HCT116 (cell line): ENCODE measurements around the gene SLC30A4.

ENCODE experiments used
- CTCF ChIP-seq, 3 experiments: fragments of 200-600 bp in 1 of 3; sonication (generic) in 1 of 3; IDR thresholded peaks in 2 of 3; conservative IDR thresholded peaks in 1 of 3; 2 replicates each; pipeline ENCODE4 v1.5.1; 2012 to 2017; ENCODE audit warnings: low read depth in 2 of 3, low read length in 2 of 3, antibody characterized with exemption in 1 of 3, borderline replicate concordance in 1 of 3, control low read depth in 1 of 3, mild to moderate bottlenecking in 1 of 3, mixed read lengths in 1 of 3, mixed run types in 1 of 3, moderate library complexity in 1 of 3; ENCODE audit not compliant: insufficient read depth in 1 of 3
- EZH2 ChIP-seq: fragments of 200-600 bp; sonication (generic); IDR thresholded peaks from 2 replicates; pipeline ENCODE4 v1.6.1; 2017; ENCODE audit warnings: antibody characterized with exemption, mixed run types
- POLR2A ChIP-seq: IDR thresholded peaks from 2 replicates; pipeline ENCODE4 v1.7.0; 2011; ENCODE audit warnings: borderline replicate concordance; ENCODE audit not compliant: insufficient read depth, insufficient read length; ENCODE audit errors: extremely low read depth
- POLR2AphosphoS5 ChIP-seq: IDR thresholded peaks from 2 replicates; pipeline ENCODE4 v1.6.1; 2011; ENCODE audit warnings: mild to moderate bottlenecking, low read depth, low read length, moderate library complexity
- REST ChIP-seq: IDR thresholded peaks from 2 replicates; pipeline ENCODE4 v1.6.1; 2012; ENCODE audit warnings: low read depth
- SIN3A ChIP-seq: IDR thresholded peaks from 2 replicates; pipeline ENCODE4 v1.6.1; 2012; ENCODE audit warnings: low read depth
- SP1 ChIP-seq: IDR thresholded peaks from 2 replicates; pipeline ENCODE4 v1.6.1; 2012; ENCODE audit warnings: low read depth

GRCh38 chr15:45471151-45471550 lies 51.4 kb downstream of the SLC30A4 start:
- no peak for TF ChIP-seq EZH2
- no peak for TF ChIP-seq POLR2AphosphoS5
- TF ChIP-seq CTCF (IDR thresholded peaks at IDR 0.05 in 2 of 3, conservative IDR thresholded peaks at IDR 0.05 in 1 of 3; ENCODE audit: borderline replicate concordance in 1 of 3, insufficient read depth in 1 of 3, low read depth in 2 of 3, low read length in 2 of 3): no peak
- no peak for TF ChIP-seq SP1
- no peak for TF ChIP-seq REST
- no peak for TF ChIP-seq POLR2A
- TF ChIP-seq SIN3A: no peak
